NCI-H1105 treated with DMSO at 0.1 percent for 48 hours (cell line): ENCODE measurements around the gene SORCS2.

Source experiments
- DNase-seq: peaks from one replicate; lab custom pipeline; 2025; lab: John Stamatoyannopoulos, UW

SORCS2 gene

GRCh38 chr4:7306021-7306965 lies 114.0 kb downstream of the SORCS2 start:
- DNase-seq: no peak

GRCh38 chr4:7306986-7307385 lies 114.6 kb downstream of the SORCS2 start:
- no peak for DNase-seq

- DNase-seq: no peak
Observed at GRCh38 chr4:7307394-7308099, 115.2 kb downstream of the SORCS2 start.

- no peak for DNase-seq
Observed at GRCh38 chr4:7309181-7309580, 116.8 kb downstream of the SORCS2 start.

- DNase-seq: no peak
Observed at GRCh38 chr4:7309636-7310390, 117.5 kb downstream of the SORCS2 start.

- no peak for DNase-seq
Observed at GRCh38 chr4:7310451-7310850, 118.1 kb downstream of the SORCS2 start.

- DNase-seq: no peak
Observed at GRCh38 chr4:7311205-7311604, 118.9 kb downstream of the SORCS2 start.

- no peak for DNase-seq
Observed at GRCh38 chr4:7312691-7313090, 120.4 kb downstream of the SORCS2 start.

- no peak for DNase-seq
Observed at GRCh38 chr4:7313347-7313811, 121.0 kb downstream of the SORCS2 start.

- no peak for DNase-seq
Observed at GRCh38 chr4:7313991-7314390, 121.7 kb downstream of the SORCS2 start.

GRCh38 chr4:7315286-7315685 lies 122.9 kb downstream of the SORCS2 start:
- no peak for DNase-seq

- DNase-seq: no peak
Observed at GRCh38 chr4:7315935-7316334, 123.6 kb downstream of the SORCS2 start.

- DNase-seq: no peak
Observed at GRCh38 chr4:7319024-7319423, 126.7 kb downstream of the SORCS2 start.

GRCh38 chr4:7320206-7320797 lies 128.0 kb downstream of the SORCS2 start:
- DNase-seq: peak; percentile 41

- DNase-seq: no peak
Observed at GRCh38 chr4:7322166-7322991, 130.0 kb downstream of the SORCS2 start.

- DNase-seq: no peak
Observed at GRCh38 chr4:7323461-7323871, 131.1 kb downstream of the SORCS2 start.

GRCh38 chr4:7323872-7324650 lies 131.7 kb downstream of the SORCS2 start:
- DNase-seq: peak; percentile 89

- peak; percentile 89 for DNase-seq
Observed at GRCh38 chr4:7324651-7325121, 132.3 kb downstream of the SORCS2 start.

- no peak for DNase-seq
Observed at GRCh38 chr4:7325541-7325940, 133.2 kb downstream of the SORCS2 start.

- DNase-seq: no peak
Observed at GRCh38 chr4:7326306-7326692, 134.0 kb downstream of the SORCS2 start.
